Activated naive CD8-positive, alpha-beta T cell treated with anti-CD3 and anti-CD28 coated beads, Interleukin-2, amount 50 U/mL, for 24 hours (primary cell): ENCODE data around the gene RAB26.

ENCODE experiments used
- ATAC-seq: fragments of 150-1000 bp; cut with Tn5 transposase; one replicate; pipeline ENCODE4 v1.10.0; 2021
- DNase-seq: peaks from one replicate; pipeline ENCODE4 v3.0.0; 2021
- H3K27ac Mint-ChIP-seq: one replicate; pipeline ENCODE4 v1.8.0; 2021; ENCODE audit warnings: mild to moderate bottlenecking, mixed read lengths
- H3K27me3 Mint-ChIP-seq: one replicate; pipeline ENCODE4 v1.8.0; 2021; ENCODE audit warnings: mixed read lengths
- H3K36me3 Mint-ChIP-seq: one replicate; pipeline ENCODE4 v1.8.0; 2021; ENCODE audit warnings: low read depth, mixed read lengths
- H3K4me1 Mint-ChIP-seq: one replicate; pipeline ENCODE4 v1.8.0; 2021; ENCODE audit warnings: mixed read lengths
- H3K4me3 Mint-ChIP-seq: one replicate; pipeline ENCODE4 v1.8.0; 2021; ENCODE audit warnings: mild to moderate bottlenecking, moderate library complexity, mixed read lengths
- H3K9me3 Mint-ChIP-seq: one replicate; pipeline ENCODE4 v1.8.0; 2021; ENCODE audit warnings: mixed read lengths

RAB26 gene

DNA sequence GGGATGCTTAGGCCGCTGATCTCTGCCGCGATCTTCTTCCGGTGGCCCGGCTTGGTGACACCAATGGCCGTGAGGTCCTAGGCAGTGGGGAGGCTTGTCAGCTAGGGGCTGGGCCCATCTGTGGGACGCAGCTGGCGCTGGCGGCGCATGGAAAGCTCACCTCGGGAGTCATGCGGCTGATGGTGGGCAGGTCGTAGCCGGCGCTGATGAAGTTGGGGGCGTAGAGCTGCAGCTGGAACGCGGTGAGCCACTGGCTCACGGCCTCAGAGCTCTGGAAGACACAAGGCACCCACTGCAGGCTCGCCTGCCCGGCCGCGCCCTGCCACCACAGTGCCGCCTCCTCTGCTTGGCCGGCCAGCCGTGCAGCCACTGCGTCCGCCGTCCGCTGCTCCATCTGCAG is 35.2 kb downstream of the RAB26 start:
- H3K27me3 Mint-ChIP-seq: no peaks in the 10 kb centered on the region
- DNase-seq (no peak), ATAC-seq (no peak)
- H3K4me3 Mint-ChIP-seq: no peak overlapping the region
- no peaks in the 10 kb centered on the region for H3K4me1 Mint-ChIP-seq
- no peaks in the 10 kb centered on the region for H3K36me3 Mint-ChIP-seq
- H3K27ac Mint-ChIP-seq: no peak overlapping the region
- H3K9me3 Mint-ChIP-seq: no peaks in the 10 kb centered on the region

DNA sequence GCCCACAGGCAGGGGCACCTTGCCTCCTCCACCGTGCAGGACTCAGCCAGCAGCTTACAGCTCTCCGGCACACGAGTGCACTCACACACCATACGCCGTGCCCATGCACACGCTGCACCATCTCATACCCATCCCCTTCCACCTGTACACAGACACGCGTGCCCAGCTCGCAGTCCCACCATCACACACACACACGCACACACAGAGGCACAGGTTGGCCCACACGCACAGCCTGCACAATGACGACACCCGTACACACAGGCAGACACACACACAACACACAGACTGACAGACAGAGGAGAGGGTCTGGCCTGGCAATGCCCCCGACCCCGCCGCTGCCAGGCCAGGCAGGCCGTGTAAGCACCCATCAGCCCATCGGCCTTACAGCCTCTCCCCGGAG is 35.9 kb downstream of the RAB26 start:
- ATAC-seq: no peak
- DNase-seq: no peak
- H3K27me3 Mint-ChIP-seq: no peaks in the 10 kb centered on the region
- no peak overlapping the region for H3K27ac Mint-ChIP-seq
- H3K4me3 Mint-ChIP-seq: no peak overlapping the region
- H3K4me1 Mint-ChIP-seq: no peaks in the 10 kb centered on the region
- no peaks in the 10 kb centered on the region for H3K9me3 Mint-ChIP-seq
- H3K36me3 Mint-ChIP-seq: no peaks in the 10 kb centered on the region

DNA sequence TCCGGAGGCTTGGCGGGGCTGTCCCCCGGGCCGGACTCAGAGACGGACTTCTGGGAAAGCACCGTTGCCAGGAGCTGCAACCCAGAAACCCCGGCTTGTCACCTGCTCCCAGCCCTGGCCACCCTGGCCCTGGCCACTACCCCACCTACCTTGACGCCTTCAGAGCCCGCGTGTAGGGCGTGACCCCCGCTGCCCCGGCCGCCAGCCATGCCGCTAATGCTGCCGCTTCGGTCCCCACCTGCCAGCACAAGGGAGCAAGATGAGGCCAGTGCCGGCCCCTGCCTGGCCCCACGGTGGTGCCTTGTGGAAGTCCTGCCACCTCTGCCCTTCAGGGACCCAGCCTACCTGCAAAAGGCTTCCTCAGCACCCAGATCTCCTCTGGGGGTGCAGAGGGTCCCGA is 36.5 kb downstream of the RAB26 start:
- H3K9me3 Mint-ChIP-seq: no peaks in the 10 kb centered on the region
- H3K4me1 Mint-ChIP-seq: no peaks in the 10 kb centered on the region
- DNase-seq (no peak), ATAC-seq (no peak)
- no peak overlapping the region for H3K27ac Mint-ChIP-seq
- H3K4me3 Mint-ChIP-seq: no peak overlapping the region
- no peaks in the 10 kb centered on the region for H3K27me3 Mint-ChIP-seq
- H3K36me3 Mint-ChIP-seq: no peaks in the 10 kb centered on the region

DNA sequence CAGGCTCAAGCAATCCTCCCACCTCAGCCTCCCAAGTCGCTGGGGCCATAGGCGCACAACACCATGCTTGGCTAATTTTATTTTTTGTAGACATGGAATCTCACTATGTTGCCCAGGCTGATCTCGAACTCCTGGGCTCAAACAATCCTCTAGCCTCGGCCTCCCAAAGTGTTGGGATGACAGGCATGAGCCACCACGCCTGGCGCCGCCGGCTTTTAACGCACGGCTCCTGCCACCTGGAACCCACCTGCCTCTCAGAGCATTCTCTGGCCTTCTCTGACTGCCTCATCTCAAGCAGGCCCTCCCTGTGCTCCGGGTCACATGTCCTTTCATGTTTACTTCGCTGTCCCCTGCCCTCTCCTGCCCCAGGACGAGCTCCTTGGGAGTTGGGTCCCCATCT is 37.6 kb downstream of the RAB26 start:
- Mint-ChIP-seq H3K36me3 (no peaks in the 10 kb centered on the region), H3K4me1 (no peaks in the 10 kb centered on the region), H3K9me3 (no peaks in the 10 kb centered on the region), H3K27ac (no peak overlapping the region), H3K4me3 (no peak overlapping the region), H3K27me3 (no peaks in the 10 kb centered on the region)
- ATAC-seq (no peak), DNase-seq (no peak)

DNA sequence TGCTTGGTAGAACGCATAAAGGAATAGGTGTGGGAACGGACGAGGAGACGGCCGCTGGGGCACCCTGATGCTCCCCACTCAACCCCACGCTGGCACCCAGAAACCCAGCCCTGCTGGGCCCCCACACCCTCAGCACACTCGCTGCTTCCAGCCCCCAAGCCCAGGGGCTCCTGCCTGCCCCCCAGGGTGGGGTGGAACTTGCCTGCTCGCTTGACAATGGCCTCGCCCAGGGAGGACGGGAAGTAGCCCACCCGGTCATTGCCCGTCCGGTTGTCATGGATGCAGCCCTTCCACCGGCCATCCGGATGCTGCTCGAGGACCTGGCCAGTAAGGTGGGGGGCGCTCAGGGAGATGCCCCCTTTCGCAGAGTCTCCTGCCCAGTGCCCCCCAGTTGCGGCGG is 38.1 kb downstream of the RAB26 start:
- H3K27me3 Mint-ChIP-seq: no peaks in the 10 kb centered on the region
- no peak overlapping the region for H3K4me3 Mint-ChIP-seq
- no peak overlapping the region for H3K27ac Mint-ChIP-seq
- no peaks in the 10 kb centered on the region for H3K4me1 Mint-ChIP-seq
- no peaks in the 10 kb centered on the region for H3K9me3 Mint-ChIP-seq
- no peak for DNase-seq
- H3K36me3 Mint-ChIP-seq: no peaks in the 10 kb centered on the region
- no peak for ATAC-seq

DNA sequence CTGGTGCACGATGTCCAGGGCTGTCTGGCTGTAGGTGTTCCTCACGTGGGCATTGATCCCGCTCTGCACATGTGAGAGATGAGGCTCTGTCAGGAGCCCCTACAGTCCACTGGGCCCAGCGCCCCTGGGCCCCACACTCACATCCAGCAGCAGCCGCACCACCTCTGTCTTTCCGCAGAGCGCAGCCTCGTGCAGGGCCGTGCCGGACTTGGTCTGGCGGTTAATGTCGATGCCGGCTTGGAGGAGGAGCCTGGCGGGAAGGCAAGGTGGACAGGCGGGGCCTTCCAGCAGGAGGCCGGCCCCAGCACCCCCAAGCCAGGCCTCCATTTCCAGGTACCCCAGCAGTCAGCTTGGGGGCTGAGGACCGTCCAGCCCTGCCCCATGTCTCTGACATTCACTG is 38.8 kb downstream of the RAB26 start:
- no peak for DNase-seq
- Mint-ChIP-seq H3K36me3 (no peaks in the 10 kb centered on the region), H3K27me3 (no peaks in the 10 kb centered on the region), H3K4me3 (no peak overlapping the region), H3K4me1 (no peaks in the 10 kb centered on the region), H3K27ac (no peak overlapping the region), H3K9me3 (no peaks in the 10 kb centered on the region)
- ATAC-seq: no peak

DNA sequence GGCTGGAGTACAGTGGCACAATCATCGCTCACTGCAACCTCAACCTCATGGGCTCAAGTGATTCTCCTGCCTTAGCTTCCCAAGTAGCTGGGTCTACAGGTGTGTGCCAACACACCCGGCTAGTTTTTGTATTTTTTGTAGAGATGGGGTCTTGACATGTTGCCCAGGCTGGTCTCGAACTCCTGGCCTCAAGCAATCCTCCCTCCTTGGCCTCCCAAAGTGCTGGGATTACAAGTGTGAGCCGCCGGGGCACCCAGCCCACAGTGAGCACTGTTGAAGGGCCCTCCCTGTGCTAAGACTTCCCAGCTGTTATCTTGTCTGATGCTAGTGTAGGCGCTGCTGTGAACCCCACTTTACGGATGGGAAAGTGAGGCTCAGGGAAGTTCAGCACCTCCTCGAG is 40.0 kb downstream of the RAB26 start:
- Mint-ChIP-seq H3K4me1 (no peaks in the 10 kb centered on the region), H3K9me3 (no peaks in the 10 kb centered on the region), H3K27ac (no peak overlapping the region), H3K4me3 (no peak overlapping the region), H3K27me3 (no peaks in the 10 kb centered on the region), H3K36me3 (no peaks in the 10 kb centered on the region)
- ATAC-seq (no peak), DNase-seq (no peak)

DNA sequence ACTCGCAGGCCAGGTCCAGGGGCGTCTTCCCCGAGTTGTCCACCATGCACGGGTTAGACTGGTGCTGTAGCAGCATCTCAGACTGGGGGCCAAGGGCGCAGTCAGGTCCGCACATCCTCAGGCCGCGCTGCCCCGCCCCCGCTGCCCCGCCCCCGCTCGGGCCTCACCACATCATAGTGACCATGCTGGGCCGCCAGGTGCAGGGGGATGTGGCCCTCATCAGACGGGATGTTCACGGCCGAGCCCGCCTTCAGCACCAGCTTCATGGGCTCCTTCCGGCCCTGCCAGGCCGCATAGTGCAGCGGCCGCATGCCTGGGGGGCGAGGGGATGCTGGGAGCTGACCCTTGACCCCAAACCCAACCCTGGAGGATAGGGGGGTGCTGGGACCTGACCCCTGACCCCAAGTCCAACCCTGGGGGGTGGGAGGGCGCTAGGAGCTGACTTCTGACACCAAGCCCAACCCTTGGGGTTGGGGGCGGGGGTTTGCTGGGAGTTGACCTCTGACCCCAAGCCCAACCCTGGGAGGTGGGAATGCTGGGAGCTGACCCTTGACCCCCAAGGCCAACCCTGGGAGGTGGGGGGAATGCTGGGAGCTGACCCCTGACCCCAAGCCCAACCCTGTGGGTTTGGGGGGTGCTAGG is 40.9 kb downstream of the RAB26 start:
- Mint-ChIP-seq H3K27ac (no peak overlapping the region), H3K36me3 (no peaks in the 10 kb centered on the region), H3K4me3 (no peak overlapping the region), H3K27me3 (peaks cover 2% of the 10 kb centered on the region), H3K4me1 (no peaks in the 10 kb centered on the region), H3K9me3 (no peaks in the 10 kb centered on the region)
- DNase-seq (no peak), ATAC-seq (no peak)

DNA sequence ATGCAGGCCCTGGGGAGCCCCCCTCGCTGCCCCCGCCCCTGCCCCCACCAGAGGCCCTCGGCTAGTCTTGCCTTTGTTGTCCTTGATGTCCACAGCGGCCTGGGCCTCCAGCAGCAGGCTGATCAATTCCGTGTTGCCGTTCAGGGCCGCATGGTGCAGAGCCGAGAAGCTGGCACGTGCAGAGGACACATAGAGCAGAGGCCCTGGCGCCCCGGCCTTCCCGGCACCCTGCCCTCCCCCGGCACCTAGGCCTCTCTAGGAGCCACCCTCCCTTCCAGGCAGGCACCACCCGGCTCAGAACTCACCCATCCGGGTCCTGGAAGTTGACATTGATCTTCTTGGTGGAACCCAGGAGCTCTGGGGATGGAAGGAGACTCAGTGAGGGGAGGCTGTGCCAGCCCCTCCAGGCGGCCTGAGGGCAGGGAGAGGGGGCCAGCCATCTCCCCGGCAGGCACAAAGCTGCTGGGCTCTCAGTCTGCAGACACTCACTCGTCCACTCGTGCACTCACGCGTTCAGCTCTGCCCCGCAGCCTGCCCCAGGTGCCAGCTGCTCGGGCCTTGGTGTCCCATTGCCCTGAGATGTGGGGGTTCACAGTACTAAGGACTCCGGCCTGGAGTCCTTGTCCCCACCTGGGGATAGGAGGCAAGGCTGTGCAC is 41.7 kb downstream of the RAB26 start:
- Mint-ChIP-seq H3K4me3 (no peak overlapping the region), H3K27ac (no peak overlapping the region), H3K36me3 (no peaks in the 10 kb centered on the region), H3K27me3 (peaks cover 9% of the 10 kb centered on the region), H3K4me1 (peaks cover 4% of the 10 kb centered on the region), H3K9me3 (no peaks in the 10 kb centered on the region)
- ATAC-seq (no peak), DNase-seq (no peak)

DNA sequence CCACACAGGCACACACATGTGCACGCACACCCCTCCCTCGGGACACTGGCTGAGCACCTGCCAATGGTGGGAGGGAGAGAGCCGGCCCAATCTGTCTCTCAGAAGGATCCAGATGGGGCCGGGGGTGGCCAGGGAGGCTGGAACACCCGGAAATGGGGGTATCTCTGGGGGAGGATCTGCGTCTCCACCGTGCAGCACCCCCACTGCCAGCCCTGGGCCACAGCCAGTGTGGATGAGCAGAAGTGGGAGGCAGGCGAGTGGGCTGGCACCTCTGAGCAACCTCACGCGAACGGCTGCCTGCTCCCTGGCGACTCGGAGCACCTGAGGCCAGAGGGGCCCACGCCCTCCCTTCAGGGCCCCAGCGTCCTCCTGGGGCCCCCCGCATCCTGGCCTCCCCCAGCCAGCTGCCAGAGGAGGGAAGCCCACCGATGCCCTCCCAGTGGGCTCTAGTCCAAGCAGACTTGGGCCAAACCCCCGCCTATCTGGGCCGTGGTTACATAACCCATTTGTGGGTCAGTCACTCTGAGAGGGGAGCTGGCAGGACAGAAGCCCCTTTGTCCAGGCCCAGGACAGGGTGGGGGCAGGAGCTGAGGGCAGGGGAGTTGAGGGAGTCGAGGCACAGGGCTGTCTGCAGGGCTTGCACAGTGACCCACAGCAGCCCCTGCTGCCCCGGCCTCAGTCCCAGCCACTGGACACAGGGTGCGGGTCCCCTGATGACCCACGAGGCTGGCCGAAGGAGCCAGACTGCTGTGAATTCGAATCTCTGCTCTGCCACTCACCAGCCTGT is 42.4 kb downstream of the RAB26 start:
- peaks cover 4% of the 10 kb centered on the region for H3K4me1 Mint-ChIP-seq
- ATAC-seq: no peak
- H3K9me3 Mint-ChIP-seq: no peaks in the 10 kb centered on the region

DNA sequence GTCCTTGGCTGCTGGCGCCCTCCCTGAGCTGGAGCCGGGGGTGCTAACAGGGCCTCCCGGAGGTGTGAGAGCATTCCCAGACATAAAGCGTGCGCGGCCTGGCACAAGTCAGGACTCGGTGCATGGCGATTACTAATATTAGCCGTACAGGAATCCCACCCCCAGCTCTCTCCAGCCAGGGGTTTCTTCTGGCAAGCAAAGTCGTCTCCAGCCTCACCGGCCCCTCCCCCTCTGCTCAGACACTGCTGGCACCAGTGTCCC is 43.0 kb downstream of the RAB26 start:
- H3K4me1 Mint-ChIP-seq: peaks cover 4% of the 10 kb centered on the region
- H3K27me3 Mint-ChIP-seq: peaks cover 10% of the 10 kb centered on the region
- DNase-seq: no peak
- no peak overlapping the region for H3K27ac Mint-ChIP-seq
- H3K9me3 Mint-ChIP-seq: no peaks in the 10 kb centered on the region
- no peak for ATAC-seq
- no peaks in the 10 kb centered on the region for H3K36me3 Mint-ChIP-seq
- no peak overlapping the region for H3K4me3 Mint-ChIP-seq

More for the DNA sequence above, 42.4 kb downstream of the RAB26 start:
- DNase-seq: no peak
- H3K27ac Mint-ChIP-seq: no peak overlapping the region
- no peak overlapping the region for H3K4me3 Mint-ChIP-seq
- peaks cover 10% of the 10 kb centered on the region for H3K27me3 Mint-ChIP-seq
- no peaks in the 10 kb centered on the region for H3K36me3 Mint-ChIP-seq

DNA sequence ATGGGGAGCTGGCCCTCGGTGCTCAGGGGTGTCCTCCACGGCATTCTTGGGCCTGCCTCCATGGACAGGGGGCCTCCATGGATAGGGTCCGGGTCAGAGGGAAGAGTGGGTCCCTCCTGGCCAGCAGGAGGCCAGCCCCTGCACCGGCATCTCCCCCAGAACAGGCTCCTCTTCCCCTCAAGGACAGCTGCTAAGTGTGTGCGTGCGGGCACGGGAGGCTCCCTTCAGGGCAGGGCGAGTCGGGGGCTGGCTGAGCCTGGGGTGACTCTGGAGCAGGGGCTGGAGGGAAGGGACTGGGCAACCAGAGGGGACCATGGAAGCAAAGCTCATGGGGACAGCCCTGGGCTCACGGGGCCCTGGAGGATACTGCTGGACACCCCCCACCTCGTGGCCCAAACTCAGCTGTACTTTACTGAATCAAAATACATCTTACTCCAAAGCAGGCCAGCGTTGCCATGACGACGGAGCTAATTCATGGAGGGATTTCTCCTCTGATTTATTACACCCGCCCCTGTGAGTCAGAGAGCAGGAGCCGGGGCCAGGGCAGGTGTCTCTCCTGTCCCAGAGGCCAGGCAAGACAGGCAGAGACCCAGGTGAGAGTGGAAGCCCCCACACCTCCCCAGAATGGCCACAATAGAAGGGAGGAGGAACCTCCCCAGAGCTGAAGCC is 45.9 kb downstream of the RAB26 start:
- no peaks in the 10 kb centered on the region for H3K9me3 Mint-ChIP-seq

DNA sequence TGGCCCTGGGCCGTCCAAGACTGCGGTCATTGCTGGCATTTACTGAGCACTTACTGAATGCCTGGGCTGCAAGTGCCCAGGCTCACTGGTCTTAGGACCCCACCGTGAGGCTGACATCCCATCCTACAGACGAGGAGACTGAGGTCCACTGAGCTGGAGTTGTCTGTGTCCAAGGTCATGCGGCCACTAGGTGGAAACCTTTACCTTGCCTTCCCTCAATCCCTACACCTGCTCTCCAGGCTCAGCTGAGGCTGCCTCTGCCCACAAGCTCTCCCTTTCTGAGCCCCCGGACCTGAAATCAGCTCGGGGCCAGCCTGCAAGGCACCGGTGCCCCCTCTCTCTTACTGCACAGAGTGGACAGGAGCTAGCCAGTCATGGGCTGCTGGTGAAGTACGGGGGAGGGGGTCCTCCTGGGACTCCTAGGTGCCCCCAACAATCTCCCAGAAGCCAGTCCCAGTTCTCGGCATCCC is 46.5 kb downstream of the RAB26 start:
- ATAC-seq (peak; percentile 73), DNase-seq (peak; percentile 39)
- Mint-ChIP-seq H3K4me1 (peaks cover 6% of the 10 kb centered on the region), H3K36me3 (no peaks in the 10 kb centered on the region), H3K4me3 (peak overlapping the region; percentile 4), H3K9me3 (no peaks in the 10 kb centered on the region), H3K27me3 (peaks cover 32% of the 10 kb centered on the region), H3K27ac (no peak overlapping the region)

More for the DNA sequence above, 45.9 kb downstream of the RAB26 start:
- no peak for DNase-seq
- no peak overlapping the region for H3K4me3 Mint-ChIP-seq
- peaks cover 32% of the 10 kb centered on the region for H3K27me3 Mint-ChIP-seq
- no peak overlapping the region for H3K27ac Mint-ChIP-seq
- no peak for ATAC-seq
- H3K4me1 Mint-ChIP-seq: peaks cover 6% of the 10 kb centered on the region
- no peaks in the 10 kb centered on the region for H3K36me3 Mint-ChIP-seq

DNA sequence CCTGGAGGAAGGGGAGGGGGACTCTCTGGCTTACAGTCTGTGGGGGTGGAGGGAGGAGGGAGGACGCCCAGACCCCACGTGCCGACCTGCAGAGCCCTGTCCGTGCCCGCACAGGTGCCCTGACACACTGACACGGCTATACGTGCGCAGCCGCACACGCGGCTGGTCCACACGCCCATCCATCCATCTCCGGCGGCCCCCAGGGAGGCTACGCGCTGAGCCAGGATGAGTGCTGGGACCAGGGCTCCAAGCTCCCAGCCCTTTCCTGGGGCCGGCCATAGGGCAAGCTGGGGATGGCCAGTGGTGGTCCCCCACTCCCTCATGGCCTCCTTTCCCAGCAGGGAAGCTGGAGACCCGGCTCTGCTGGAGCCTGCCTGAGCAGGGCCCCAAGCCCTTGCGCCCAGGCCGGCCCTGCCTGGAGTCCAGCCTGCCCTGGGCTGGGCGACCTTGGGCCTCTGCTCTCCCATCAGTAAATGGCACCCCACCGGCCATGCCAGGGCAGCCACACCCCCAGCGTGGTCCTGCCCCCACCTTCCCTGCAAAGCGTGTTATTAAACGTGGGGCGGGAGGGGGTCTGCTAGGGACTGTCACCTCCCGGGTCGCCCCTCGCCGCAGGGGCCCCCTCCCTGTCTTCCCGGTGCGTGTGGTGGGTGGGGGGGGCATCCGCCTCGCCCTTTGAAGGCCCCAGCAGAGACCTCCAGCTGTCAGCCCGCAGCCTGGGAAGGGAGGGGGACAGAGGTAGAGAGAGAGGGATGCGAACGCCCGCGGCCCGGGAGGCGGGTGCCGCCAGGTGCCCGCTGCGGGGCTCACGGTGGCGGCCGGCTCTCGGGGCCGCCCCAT is 47.1 kb downstream of the RAB26 start:
- H3K36me3 Mint-ChIP-seq: no peaks in the 10 kb centered on the region
- no peaks in the 10 kb centered on the region for H3K9me3 Mint-ChIP-seq
- ATAC-seq (no peak), DNase-seq (no peak)
- H3K4me3 Mint-ChIP-seq: peak overlapping the region; percentile 4
- H3K27me3 Mint-ChIP-seq: peaks cover 35% of the 10 kb centered on the region
- peaks cover 6% of the 10 kb centered on the region for H3K4me1 Mint-ChIP-seq
- H3K27ac Mint-ChIP-seq: no peak overlapping the region
